Aorta (tissue), 5 donors: Measurements from ENCODE around the gene BRIX1. TPM values are rescaled to one million over a fixed set of nuclear protein-coding genes. Genes with fewer than 3 reads are reported as not detected.
A peak's percentile ranks its signal among the peaks of the same experiment; 100 is the strongest.

Experiments used
- ATAC-seq: fragments of 200-7000 bp; cut with Tn5 transposase; one replicate; pipeline ENCODE4 v1.9.1; 2022; ENCODE audit warnings: moderate library complexity; ENCODE audit not compliant: low FRiP score
- DNase-seq, 2 donors: peaks; one replicate each; pipeline ENCODE4 v3.0.0-alpha.2; 2020
- H3K27ac ChIP-seq, 2 donors: one replicate each; pipeline ENCODE4 v1.5.1; 2013; ENCODE audit warnings: low read length in 2 of 2, mild to moderate bottlenecking in 2 of 2, moderate library complexity in 2 of 2, control low read depth in 1 of 2, inconsistent platforms in 1 of 2, low read depth in 1 of 2
- H3K27me3 ChIP-seq, 2 donors: one replicate each; pipeline ENCODE4 v1.6.1; 2013; ENCODE audit warnings: control low read depth in 1 of 2, low read length in 1 of 2, mild to moderate bottlenecking in 1 of 2, moderate library complexity in 1 of 2; ENCODE audit not compliant: insufficient read depth in 2 of 2, control insufficient read depth in 1 of 2
- H3K36me3 ChIP-seq, 2 donors: one replicate each; pipeline ENCODE4 v1.6.1; 2013; ENCODE audit warnings: control low read depth in 1 of 2, low read length in 1 of 2, mild to moderate bottlenecking in 1 of 2; ENCODE audit not compliant: insufficient read depth in 2 of 2, control insufficient read depth in 1 of 2
- H3K4me1 ChIP-seq, 2 donors: one replicate each; pipeline ENCODE4 v1.6.1; 2013; ENCODE audit warnings: low read length in 2 of 2, control low read depth in 1 of 2, mild to moderate bottlenecking in 1 of 2, moderate library complexity in 1 of 2; ENCODE audit not compliant: insufficient read depth in 2 of 2, control insufficient read depth in 1 of 2
- H3K4me3 ChIP-seq, 2 donors: one replicate each; pipeline ENCODE4 v1.5.1; 2013; ENCODE audit warnings: low read length in 2 of 2, control low read depth in 1 of 2, mild to moderate bottlenecking in 1 of 2
- H3K9me3 ChIP-seq: one replicate; pipeline ENCODE4 v1.6.1; 2013; ENCODE audit warnings: mild to moderate bottlenecking, low read length; ENCODE audit not compliant: control insufficient read depth
- WGBS, 2 donors: extraction: QIAGEN DNeasy Blood & Tissue Kit; methylation state at CpG; one replicate each; pipeline ENCODE4 v1.1.7; 2013; 5-methylcytosine and 5-hydroxymethylcytosine counted together
- intact Hi-C, 2 donors: fragments of 100-400 bp; cut with DNase I; formaldehyde crosslinking; loops; one replicate each; pipeline versions ENCODE4 v1.14.2 to v1.15.0; 2022
- polyA plus RNA-seq, 2 donors: library from polyadenylated mRNA; stranded (reverse); fragments of 200-250 nt; gene quantifications; one replicate each; pipeline ENCODE4 v1.2.3, GENCODE V29; 2013
- total RNA-seq, 2 donors: library from RNA; stranded (reverse); fragmentation: NEBNext Ultra II Directional; extraction: Animal tissue kit (Norgen Biotek cat#: 25700); gene quantifications; one replicate each; pipeline ENCODE4 v1.2.1, GENCODE V29; 2021
- donor health status: healthy with polysubstance abuse.
- donor health status: Bipolar disorder and iron deficiency.
- donor health status: DM: no; HTN: no; CAD: no.
- donor health status: DM: no; HTN: no; CAD: no.
- donor health status: DM: yes; HTN: yes; CAD: no.

Gene BRIX1
- total and polyA plus RNA-seq, 4 donors, result 12.4 to 19.0 (median 15.8) TPM

DNA sequence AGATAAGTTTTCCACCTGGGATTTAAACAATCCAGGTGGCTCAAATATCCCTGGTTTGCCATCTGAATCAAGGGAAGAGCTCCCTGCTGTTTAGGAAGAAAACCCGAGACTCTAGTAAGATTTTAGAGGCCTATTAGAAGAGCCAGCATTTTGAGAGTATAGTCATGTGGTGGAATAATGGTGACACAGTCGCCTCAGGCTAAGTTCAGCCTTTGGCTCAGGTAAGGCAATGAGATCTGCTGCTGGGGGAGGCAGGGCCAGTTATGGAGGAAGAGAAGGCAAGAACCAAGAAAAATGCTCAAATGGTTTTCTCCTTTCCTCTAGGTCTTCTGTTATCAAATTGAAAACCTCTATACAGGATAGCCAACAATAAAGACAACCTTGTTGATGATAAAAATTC, 16.4 kb upstream of the BRIX1 start:
- Histone ChIP-seq H3K27me3 (no peaks in the 10 kb centered on the region), H3K27ac (no peak overlapping the region), H3K4me1 (no peaks in the 10 kb centered on the region), H3K9me3 (no peaks in the 10 kb centered on the region), H3K36me3 (peaks cover 0 to 1% of the 10 kb centered on the region in 2 donors), H3K4me3 (no peak overlapping the region)
- 88 to 89% methylated on average over 2 of the region's 2 CpGs for WGBS, 2 donors
- ATAC-seq, result no peak
- no peak for DNase-seq
- intact Hi-C loops, result loop anchor here (2.0 to 10.0 kb wide), 4 partner anchors 242 to 412 kb away; partner anchors contain the start of gene RAI14 (in 2 of the 2)

DNA sequence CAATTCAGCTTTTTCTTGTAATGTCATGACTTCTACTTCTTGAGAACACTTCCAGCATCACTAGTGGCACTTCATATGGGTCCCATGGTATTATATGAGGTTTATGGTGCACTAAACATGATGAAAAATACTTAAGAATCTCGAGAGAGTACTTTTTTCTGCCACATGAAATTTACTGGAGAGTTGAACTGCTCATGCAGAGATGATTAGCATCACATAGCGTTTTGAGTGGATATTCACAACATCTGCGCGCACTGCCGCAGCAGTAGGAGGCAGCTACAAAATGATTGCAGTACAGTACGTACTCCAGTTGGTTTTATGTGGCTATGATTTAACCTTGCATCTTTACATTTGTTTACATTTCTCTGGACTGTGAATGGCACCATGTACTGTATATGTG, 14.9 kb upstream of the BRIX1 start:
- H3K27ac ChIP-seq, result no peak overlapping the region
- H3K27me3 ChIP-seq, result no peaks in the 10 kb centered on the region
- H3K4me3 ChIP-seq, result no peak overlapping the region
- peaks cover 0 to 1% of the 10 kb centered on the region in 2 donors for H3K36me3 ChIP-seq
- H3K9me3 ChIP-seq, result no peaks in the 10 kb centered on the region
- WGBS, 2 donors, result 85 to 86% methylated on average over 6 of the region's 6 CpGs
- intact Hi-C loops, result no loop called here
- no peaks in the 10 kb centered on the region for H3K4me1 ChIP-seq
- no peak for ATAC-seq
- DNase-seq, result no peak

- no peak overlapping the region for H3K4me3 ChIP-seq
- DNase-seq, result no peak
These were observed 12.3 kb upstream of the BRIX1 start for GRCh38 chr5:34903260-34903659.

GRCh38 chr5:34905564-34905963, 9.9 kb upstream of the BRIX1 start:
- 67 to 69% methylated on average over 2 of the region's 2 CpGs for WGBS, 2 donors
- Histone ChIP-seq H3K27me3 (no peaks in the 10 kb centered on the region), H3K4me3 (no peak overlapping the region), H3K9me3 (no peaks in the 10 kb centered on the region), H3K4me1 (no peaks in the 10 kb centered on the region), H3K27ac (no peak overlapping the region), H3K36me3 (peaks cover 0 to 3% of the 10 kb centered on the region in 2 donors)
- DNase-seq, result no peak
- intact Hi-C loops, result no loop called here
- no peak for ATAC-seq

More at GRCh38 chr5:34903260-34903659, 12.3 kb upstream of the BRIX1 start:
- Histone ChIP-seq H3K27ac (no peak overlapping the region), H3K36me3 (peaks cover 0 to 3% of the 10 kb centered on the region in 2 donors), H3K27me3 (no peaks in the 10 kb centered on the region), H3K9me3 (no peaks in the 10 kb centered on the region), H3K4me1 (no peaks in the 10 kb centered on the region)
- 95 to 96% methylated on average over 1 of the region's 1 CpG for WGBS, 2 donors
- intact Hi-C loops, result no loop called here
- no peak for ATAC-seq

- Histone ChIP-seq H3K4me3 (no peak overlapping the region), H3K9me3 (no peaks in the 10 kb centered on the region), H3K4me1 (peaks cover 2% of the 10 kb centered on the region in 2 donors), H3K27ac (no peak overlapping the region), H3K36me3 (peaks cover 2 to 3% of the 10 kb centered on the region in 2 donors), H3K27me3 (no peaks in the 10 kb centered on the region)
- ATAC-seq (no peak), DNase-seq (no peak)
- WGBS, 2 donors, result 25 to 37% methylated on average over 2 of the region's 2 CpGs
- intact Hi-C loops, result no loop called here
These were observed 2.4 kb upstream of the BRIX1 start for GRCh38 chr5:34913072-34913471.

DNA sequence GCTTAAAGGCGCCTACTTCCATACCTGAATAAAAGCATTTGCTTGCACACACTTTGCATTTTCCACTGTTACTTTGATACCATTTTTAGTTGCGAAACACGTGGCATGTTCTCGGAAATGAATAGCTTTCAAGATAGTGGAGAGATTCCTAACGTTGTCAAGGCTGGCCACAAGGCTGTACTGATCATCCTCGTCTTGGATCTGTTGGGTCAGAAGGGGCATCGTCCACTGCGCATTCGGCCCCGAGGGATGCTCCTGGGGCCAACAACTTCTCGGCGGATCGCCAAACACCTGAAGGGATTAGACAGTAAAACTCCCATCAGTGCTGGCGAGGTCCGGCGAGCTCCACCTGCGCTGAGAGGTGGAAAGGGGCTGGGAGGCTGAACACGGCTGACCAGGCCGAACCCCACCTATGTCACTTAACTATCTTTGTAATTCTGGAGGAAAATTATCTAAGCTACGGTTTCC, 806 bp upstream of the BRIX1 start:
- peaks cover 2 to 3% of the 10 kb centered on the region in 2 donors for H3K36me3 ChIP-seq
- peak overlapping the region; percentile 52 for H3K4me3 ChIP-seq
- no peaks in the 10 kb centered on the region for H3K27me3 ChIP-seq
- peak; percentile 15 for ATAC-seq
- peak in 1 of 2 donors; percentile 57 for DNase-seq
- intact Hi-C loops, result loop anchor here in 1 of 2 donors (1.0 kb wide), 1 partner anchor 15 kb away; the partner anchor contains the start of gene DNAJC21
- H3K27ac ChIP-seq, result peak overlapping the region; percentile 0 to 72
- H3K4me1 ChIP-seq, result peaks cover 2% of the 10 kb centered on the region in 2 donors
- 2 to 3% methylated on average over 20 of the region's 20 CpGs for WGBS, 2 donors
- no peaks in the 10 kb centered on the region for H3K9me3 ChIP-seq

- H3K9me3 ChIP-seq, result no peaks in the 10 kb centered on the region
- intact Hi-C loops, result loop anchor here in 1 of 2 donors (1.0 kb wide), 1 partner anchor 13 kb away; the partner anchor contains the start of gene DNAJC21
- ATAC-seq, result no peak
These were observed 313 bp downstream of the BRIX1 start for GRCh38 chr5:34915856-34916192.

GRCh38 chr5:34916518-34916917, 1.0 kb downstream of the BRIX1 start:
- no peaks in the 10 kb centered on the region for H3K36me3 ChIP-seq
- no peaks in the 10 kb centered on the region for H3K9me3 ChIP-seq
- no peak for DNase-seq
- WGBS, 2 donors, result 25 to 29% methylated on average over 6 of the region's 6 CpGs
- H3K27ac ChIP-seq, result no peak overlapping the region
- no peak for ATAC-seq
- no peaks in the 10 kb centered on the region for H3K27me3 ChIP-seq
- peaks cover 2% of the 10 kb centered on the region in 2 donors for H3K4me1 ChIP-seq
- intact Hi-C loops, result no loop called here
- peak overlapping the region; percentile 62 to 64 for H3K4me3 ChIP-seq

More at GRCh38 chr5:34915856-34916192, 313 bp downstream of the BRIX1 start:
- WGBS, 2 donors, result 0% methylated on average over 20 of the region's 20 CpGs
- H3K36me3 ChIP-seq, result peaks cover under 1 to 2% of the 10 kb centered on the region in 2 donors
- peaks cover 2% of the 10 kb centered on the region in 2 donors for H3K4me1 ChIP-seq
- peak overlapping the region in 1 of 2 donors; percentile 73 for H3K27ac ChIP-seq
- H3K4me3 ChIP-seq, result peak overlapping the region; percentile 62 to 64
- no peak for DNase-seq
- no peaks in the 10 kb centered on the region for H3K27me3 ChIP-seq

GRCh38 chr5:34918025-34918424, 2.5 kb downstream of the BRIX1 start:
- H3K9me3 ChIP-seq, result no peaks in the 10 kb centered on the region
- H3K4me3 ChIP-seq, result no peak overlapping the region
- peaks cover 2% of the 10 kb centered on the region in 2 donors for H3K4me1 ChIP-seq
- H3K36me3 ChIP-seq, result no peaks in the 10 kb centered on the region
- WGBS, 2 donors, result 77 to 83% methylated on average over 4 of the region's 4 CpGs
- intact Hi-C loops, result no loop called here
- no peaks in the 10 kb centered on the region for H3K27me3 ChIP-seq
- ATAC-seq (no peak), DNase-seq (no peak)
- no peak overlapping the region for H3K27ac ChIP-seq
